ENCODE measurements around the gene FNIP2. TPM values are rescaled to one million over a fixed set of nuclear protein-coding genes. Genes with fewer than 3 reads are reported as not detected.
"Not testable (repeated sequence)": the region's sequence is repeated elsewhere in the genome, so short reads cannot be mapped to it uniquely, and the experiment has no call there.

FNIP2 gene
- total RNA-seq, 6 donors from 2014 or later, result 70.4 to 103 (median 83.2) TPM

GRCh38 chr4:158739600-158739999, 29.2 kb upstream of the FNIP2 start:
- TF ChIP-seq CTCF (IDR thresholded peaks at IDR 0.05) (no peak), EP300 (IDR thresholded peaks at IDR 0.05) (no peak), POLR2AphosphoS5 (IDR thresholded peaks at IDR 0.05) (no peak)
- no peak overlapping the region for H3K4me3 ChIP-seq
- ATAC-seq (ENCODE audit: low FRiP score in 2 of 2) (no peak), DNase-seq (no peak)
- no peaks in the 10 kb centered on the region for H3K9me3 ChIP-seq
- no peak overlapping the region for H3K27ac ChIP-seq
- no peaks in the 10 kb centered on the region for H3K4me1 ChIP-seq
- no peaks in the 10 kb centered on the region for H3K27me3 ChIP-seq
- H3K36me3 ChIP-seq, result no peaks in the 10 kb centered on the region
- WGBS, 2 donors, result 90 to 100% methylated on average over 2 of the region's 2 CpGs

GRCh38 chr4:158741326-158742021, 27.4 kb upstream of the FNIP2 start:
- H3K4me1 ChIP-seq, result no peaks in the 10 kb centered on the region
- WGBS, 2 donors, result 79 to 87% methylated on average over 3 of the region's 3 CpGs
- no peaks in the 10 kb centered on the region for H3K27me3 ChIP-seq
- DNase-seq (no peak), ATAC-seq (ENCODE audit: low FRiP score in 2 of 2) (no peak)
- H3K36me3 ChIP-seq, result no peaks in the 10 kb centered on the region
- H3K27ac ChIP-seq, result no peak overlapping the region
- H3K9me3 ChIP-seq, result no peaks in the 10 kb centered on the region
- no peak overlapping the region for H3K4me3 ChIP-seq
- TF ChIP-seq POLR2A (IDR thresholded peaks at IDR 0.05) (no peak), EP300 (IDR thresholded peaks at IDR 0.05) (no peak), CTCF (IDR thresholded peaks at IDR 0.05) (no peak), POLR2AphosphoS5 (IDR thresholded peaks at IDR 0.05) (no peak)

GRCh38 chr4:158746537-158746936, 22.3 kb upstream of the FNIP2 start:
- DNase-seq, result peak in 1 of 2 donors; percentile 42
- not testable (repeated sequence) for H3K27ac ChIP-seq; H3K9me3 ChIP-seq; H3K27me3 ChIP-seq; H3K36me3 ChIP-seq; ATAC-seq (ENCODE audit: low FRiP score in 2 of 2); H3K4me3 ChIP-seq; H3K4me1 ChIP-seq
- WGBS, 2 donors, result 96% methylated on average over 4 of the region's 31 CpGs; no CpG with 5 or more reads in 1 of the 2 donors

- DNase-seq, result no peak
- 78 to 82% methylated on average over 3 of the region's 3 CpGs for WGBS, 2 donors
Observed at GRCh38 chr4:158750379-158750778, 18.4 kb upstream of the FNIP2 start.

More at GRCh38 chr4:158750379-158750778, 18.4 kb upstream of the FNIP2 start:
- no peak for TF ChIP-seq EP300 (IDR thresholded peaks at IDR 0.05)
- TF ChIP-seq POLR2A (IDR thresholded peaks at IDR 0.05), result no peak
- no peak for TF ChIP-seq POLR2AphosphoS5 (IDR thresholded peaks at IDR 0.05)
- TF ChIP-seq CTCF (IDR thresholded peaks at IDR 0.05), result no peak
- H3K9me3 ChIP-seq, result no peaks in the 10 kb centered on the region
- peak in 1 of 2 donors; percentile 26 for ATAC-seq (ENCODE audit: low FRiP score in 2 of 2)
- no peaks in the 10 kb centered on the region for H3K36me3 ChIP-seq
- no peaks in the 10 kb centered on the region for H3K4me1 ChIP-seq
- H3K27ac ChIP-seq, result no peak overlapping the region
- no peaks in the 10 kb centered on the region for H3K27me3 ChIP-seq
- H3K4me3 ChIP-seq, result no peak overlapping the region

All from upper lobe of left lung (tissue), 6 donors.